Activated naive CD4-positive, alpha-beta T cell treated with anti-CD3 and anti-CD28 coated beads, Interleukin-2, amount 50 U/mL, for 24 hours (primary cell): ENCODE results near the gene DPM1.

Experiments
- H3K27ac Mint-ChIP-seq: one replicate; pipeline ENCODE4 v1.8.0; 2021; ENCODE audit warnings: mild to moderate bottlenecking, mixed read lengths
- H3K27me3 Mint-ChIP-seq: one replicate; pipeline ENCODE4 v1.8.0; 2021; ENCODE audit warnings: mixed read lengths
- H3K36me3 Mint-ChIP-seq: one replicate; pipeline ENCODE4 v1.8.0; 2021; ENCODE audit warnings: mixed read lengths
- H3K4me1 Mint-ChIP-seq: one replicate; pipeline ENCODE4 v1.8.0; 2021; ENCODE audit warnings: mixed read lengths
- H3K4me3 Mint-ChIP-seq: one replicate; pipeline ENCODE4 v1.8.0; 2021; ENCODE audit warnings: mild to moderate bottlenecking, mixed read lengths
- H3K9me3 Mint-ChIP-seq: one replicate; pipeline ENCODE4 v1.8.0; 2021; ENCODE audit warnings: mixed read lengths

The DPM1 gene

GRCh38 chr20:50926530-50926929 lies 31.8 kb downstream of the DPM1 start:
- Mint-ChIP-seq H3K9me3 (no peaks in the 10 kb centered on the region), H3K36me3 (peaks cover 16% of the 10 kb centered on the region), H3K4me3 (peak overlapping the region; percentile 11), H3K27me3 (no peaks in the 10 kb centered on the region), H3K4me1 (peaks cover 77% of the 10 kb centered on the region), H3K27ac (no peak overlapping the region)

DNA sequence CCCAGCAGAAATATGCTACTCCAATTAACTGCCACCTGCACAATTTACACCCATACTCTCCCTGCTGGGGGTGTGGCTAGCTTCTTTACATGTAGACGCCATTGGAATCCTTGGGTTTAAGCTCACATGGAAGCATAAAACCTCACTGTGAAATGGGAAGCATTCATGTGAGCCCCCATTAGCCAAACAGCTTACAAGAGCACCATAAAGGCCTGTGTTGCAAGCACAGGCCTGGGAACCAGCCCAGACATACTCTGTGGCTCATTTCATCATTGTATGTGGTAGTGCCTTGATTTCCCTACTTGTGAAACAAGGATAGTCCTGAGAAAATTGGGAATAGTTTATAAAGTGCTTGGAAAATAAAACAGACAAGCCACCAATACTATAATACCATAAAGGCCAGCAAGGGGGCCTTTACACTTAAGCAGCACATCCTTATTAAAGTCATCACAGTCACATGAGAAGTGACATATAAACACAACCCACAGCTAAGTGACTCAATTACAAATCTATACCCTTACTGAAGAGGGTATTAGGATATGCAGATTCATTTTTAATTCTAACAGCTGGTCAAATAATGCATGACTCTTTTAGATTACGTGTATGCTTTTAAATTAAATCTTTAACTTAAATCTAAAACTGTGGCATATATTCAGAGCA lies 33.9 kb downstream of the DPM1 start:
- no peaks in the 10 kb centered on the region for H3K9me3 Mint-ChIP-seq
- peaks cover 90% of the 10 kb centered on the region for H3K4me1 Mint-ChIP-seq
- no peaks in the 10 kb centered on the region for H3K27me3 Mint-ChIP-seq
- peaks cover 13% of the 10 kb centered on the region for H3K36me3 Mint-ChIP-seq
- no peak overlapping the region for H3K4me3 Mint-ChIP-seq
- no peak overlapping the region for H3K27ac Mint-ChIP-seq

- Mint-ChIP-seq H3K9me3 (no peaks in the 10 kb centered on the region), H3K27ac (peak overlapping the region; percentile 43), H3K36me3 (peaks cover 11% of the 10 kb centered on the region), H3K4me3 (no peak overlapping the region), H3K4me1 (peaks cover 90% of the 10 kb centered on the region), H3K27me3 (no peaks in the 10 kb centered on the region)
These were observed 36.4 kb downstream of the DPM1 start for GRCh38 chr20:50921803-50922501.

- Mint-ChIP-seq H3K9me3 (no peaks in the 10 kb centered on the region), H3K4me1 (peaks cover 90% of the 10 kb centered on the region), H3K36me3 (peaks cover 10% of the 10 kb centered on the region), H3K27ac (no peak overlapping the region), H3K27me3 (no peaks in the 10 kb centered on the region), H3K4me3 (no peak overlapping the region)
These were observed 37.3 kb downstream of the DPM1 start for GRCh38 chr20:50920997-50921396.

GRCh38 chr20:50919567-50919966 lies 38.8 kb downstream of the DPM1 start:
- peaks cover 89% of the 10 kb centered on the region for H3K4me1 Mint-ChIP-seq
- H3K4me3 Mint-ChIP-seq, result peak overlapping the region; percentile 20
- H3K27me3 Mint-ChIP-seq, result no peaks in the 10 kb centered on the region
- no peaks in the 10 kb centered on the region for H3K9me3 Mint-ChIP-seq
- peak overlapping the region; percentile 72 for H3K27ac Mint-ChIP-seq
- H3K36me3 Mint-ChIP-seq, result peaks cover 8% of the 10 kb centered on the region

DNA sequence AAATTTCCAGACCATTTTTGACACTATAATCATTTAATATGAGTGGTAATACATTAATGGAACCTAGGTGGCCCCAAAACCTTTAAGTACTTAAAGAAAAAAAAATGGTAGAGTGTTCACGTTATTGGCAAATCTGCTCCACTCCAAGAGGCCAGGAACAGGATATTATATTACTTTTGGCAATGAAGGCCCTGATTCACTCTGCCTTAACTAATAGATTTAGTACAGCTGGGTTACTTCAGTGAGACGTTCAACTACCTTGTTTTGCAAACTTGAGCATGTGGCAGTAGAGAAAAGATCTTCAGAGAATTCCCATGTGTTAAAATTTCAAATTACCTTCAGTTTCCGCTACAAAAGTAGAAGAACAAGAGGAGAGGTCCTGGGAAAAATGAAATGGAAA lies 39.9 kb downstream of the DPM1 start:
- Mint-ChIP-seq H3K27ac (peak overlapping the region; percentile 62), H3K4me3 (peak overlapping the region; percentile 55), H3K27me3 (no peaks in the 10 kb centered on the region), H3K9me3 (no peaks in the 10 kb centered on the region), H3K36me3 (peaks cover 10% of the 10 kb centered on the region), H3K4me1 (peaks cover 93% of the 10 kb centered on the region)

DNA sequence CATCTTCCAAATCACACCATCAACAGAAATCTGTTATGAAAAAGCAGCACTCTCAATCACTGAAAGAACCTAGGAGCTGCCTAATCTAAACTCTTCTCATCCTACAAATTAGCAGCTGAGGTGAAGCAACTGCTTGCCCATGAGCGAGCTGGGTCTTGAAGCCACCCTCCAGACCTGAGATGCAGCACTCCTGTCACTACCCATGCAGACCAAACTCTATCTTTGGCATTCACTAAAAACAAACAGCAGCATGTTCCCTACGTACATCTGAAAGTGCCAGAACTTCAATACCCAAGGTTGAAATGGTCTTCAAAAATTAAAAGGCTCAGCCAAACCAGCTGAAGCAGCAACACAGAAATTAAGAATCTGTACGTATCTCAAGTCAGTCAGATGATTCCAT lies 41.4 kb downstream of the DPM1 start:
- H3K36me3 Mint-ChIP-seq, result peaks cover 12% of the 10 kb centered on the region
- no peaks in the 10 kb centered on the region for H3K9me3 Mint-ChIP-seq
- peak overlapping the region; percentile 60 for H3K27ac Mint-ChIP-seq
- H3K4me1 Mint-ChIP-seq, result peaks cover 89% of the 10 kb centered on the region
- peak overlapping the region; percentile 38 for H3K4me3 Mint-ChIP-seq
- H3K27me3 Mint-ChIP-seq, result no peaks in the 10 kb centered on the region

DNA sequence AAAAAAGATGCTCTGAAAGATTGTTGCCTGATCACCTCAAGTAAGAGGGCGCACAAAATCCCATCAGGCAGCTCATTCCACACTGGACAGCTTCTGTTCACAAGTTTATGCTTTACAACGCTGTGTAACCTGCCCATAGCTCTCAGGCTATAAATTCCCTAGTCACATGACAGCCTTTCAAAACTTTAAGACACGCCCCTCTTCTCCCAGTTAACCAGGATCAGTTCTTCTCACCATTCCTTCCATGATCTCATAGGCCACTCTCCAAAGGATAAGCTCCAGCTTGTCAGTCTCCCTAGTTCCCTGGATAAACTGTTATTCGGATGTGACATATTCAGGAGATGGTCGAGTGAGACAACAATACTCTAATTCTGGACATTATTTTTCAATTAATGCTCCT lies 42.1 kb downstream of the DPM1 start:
- Mint-ChIP-seq H3K9me3 (no peaks in the 10 kb centered on the region), H3K4me3 (peak overlapping the region; percentile 4), H3K36me3 (peaks cover 12% of the 10 kb centered on the region), H3K4me1 (peaks cover 89% of the 10 kb centered on the region), H3K27ac (no peak overlapping the region), H3K27me3 (no peaks in the 10 kb centered on the region)

- Mint-ChIP-seq H3K27ac (peak overlapping the region; percentile 32), H3K4me1 (peaks cover 86% of the 10 kb centered on the region), H3K4me3 (no peak overlapping the region), H3K27me3 (no peaks in the 10 kb centered on the region), H3K36me3 (peaks cover 12% of the 10 kb centered on the region), H3K9me3 (no peaks in the 10 kb centered on the region)
These were observed 42.9 kb downstream of the DPM1 start for GRCh38 chr20:50915424-50915823.

DNA sequence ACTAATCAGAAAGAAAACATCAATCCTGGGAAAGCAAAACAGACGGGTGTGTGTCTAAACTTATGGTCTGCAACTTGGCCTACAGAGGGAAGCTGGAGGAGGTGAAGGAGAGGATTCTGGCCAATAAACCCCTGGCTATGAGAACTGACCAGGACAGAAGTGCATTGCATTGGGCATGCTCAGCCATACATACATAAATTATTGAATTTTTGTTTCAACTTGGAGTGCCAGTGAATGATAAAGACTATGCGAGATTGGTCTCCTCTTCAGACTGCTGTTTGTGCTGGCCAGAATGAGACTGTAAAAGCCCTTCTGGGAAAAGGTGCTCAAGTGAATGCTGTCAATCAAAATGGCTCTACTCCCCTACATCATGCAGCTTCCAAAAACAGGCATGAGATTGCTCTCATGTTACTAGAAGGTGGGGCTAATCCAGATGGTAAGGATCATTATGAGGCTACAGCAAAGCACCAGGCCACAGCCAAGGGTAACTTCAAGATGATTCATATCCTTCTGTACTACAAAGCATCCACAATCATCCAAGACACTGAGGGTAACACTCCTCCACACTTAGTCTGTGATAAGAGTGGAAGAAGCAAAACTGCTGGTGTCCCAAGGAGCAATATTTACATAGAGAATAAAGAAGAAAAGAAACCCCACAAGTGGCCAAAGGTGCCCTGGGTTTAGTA lies 44.5 kb downstream of the DPM1 start:
- H3K36me3 Mint-ChIP-seq, result peaks cover 16% of the 10 kb centered on the region
- peak overlapping the region; percentile 15 for H3K27ac Mint-ChIP-seq
- H3K4me1 Mint-ChIP-seq, result peaks cover 84% of the 10 kb centered on the region
- no peaks in the 10 kb centered on the region for H3K27me3 Mint-ChIP-seq
- H3K4me3 Mint-ChIP-seq, result peak overlapping the region; percentile 2
- H3K9me3 Mint-ChIP-seq, result no peaks in the 10 kb centered on the region

- peaks cover 11% of the 10 kb centered on the region for H3K36me3 Mint-ChIP-seq
- H3K9me3 Mint-ChIP-seq, result no peaks in the 10 kb centered on the region
- H3K27ac Mint-ChIP-seq, result peak overlapping the region; percentile 66
- peak overlapping the region; percentile 13 for H3K4me3 Mint-ChIP-seq
- peaks cover 72% of the 10 kb centered on the region for H3K4me1 Mint-ChIP-seq
- no peaks in the 10 kb centered on the region for H3K27me3 Mint-ChIP-seq
These were observed 46.6 kb downstream of the DPM1 start for GRCh38 chr20:50911716-50912115.

DNA sequence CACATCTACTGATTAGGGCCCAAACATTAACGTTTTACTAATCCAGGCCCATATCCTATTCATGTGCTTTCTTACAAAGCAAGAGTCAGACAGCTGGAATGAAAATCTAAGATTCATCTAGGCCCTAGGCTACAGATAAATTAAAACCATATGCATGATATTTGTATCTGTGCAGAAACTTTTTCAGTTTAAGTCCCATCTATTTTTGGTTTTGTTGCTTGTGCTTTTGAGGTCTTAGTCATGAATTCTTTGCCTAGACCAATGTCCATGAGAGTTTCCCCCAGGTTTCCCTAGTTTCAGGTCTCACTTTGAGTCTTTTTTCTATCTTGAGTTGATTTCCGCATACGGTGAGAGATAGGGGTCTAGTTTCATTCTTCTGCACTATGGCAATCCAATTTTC lies 47.3 kb downstream of the DPM1 start:
- H3K4me3 Mint-ChIP-seq, result no peak overlapping the region
- H3K27me3 Mint-ChIP-seq, result no peaks in the 10 kb centered on the region
- H3K4me1 Mint-ChIP-seq, result peaks cover 67% of the 10 kb centered on the region
- H3K27ac Mint-ChIP-seq, result peak overlapping the region; percentile 66
- H3K9me3 Mint-ChIP-seq, result no peaks in the 10 kb centered on the region
- H3K36me3 Mint-ChIP-seq, result peaks cover 11% of the 10 kb centered on the region

GRCh38 chr20:50909413-50909812 lies 48.9 kb downstream of the DPM1 start:
- Mint-ChIP-seq H3K27me3 (no peaks in the 10 kb centered on the region), H3K36me3 (peaks cover 13% of the 10 kb centered on the region), H3K4me3 (no peak overlapping the region), H3K9me3 (no peaks in the 10 kb centered on the region), H3K4me1 (peaks cover 69% of the 10 kb centered on the region), H3K27ac (peak overlapping the region; percentile 15)

DNA sequence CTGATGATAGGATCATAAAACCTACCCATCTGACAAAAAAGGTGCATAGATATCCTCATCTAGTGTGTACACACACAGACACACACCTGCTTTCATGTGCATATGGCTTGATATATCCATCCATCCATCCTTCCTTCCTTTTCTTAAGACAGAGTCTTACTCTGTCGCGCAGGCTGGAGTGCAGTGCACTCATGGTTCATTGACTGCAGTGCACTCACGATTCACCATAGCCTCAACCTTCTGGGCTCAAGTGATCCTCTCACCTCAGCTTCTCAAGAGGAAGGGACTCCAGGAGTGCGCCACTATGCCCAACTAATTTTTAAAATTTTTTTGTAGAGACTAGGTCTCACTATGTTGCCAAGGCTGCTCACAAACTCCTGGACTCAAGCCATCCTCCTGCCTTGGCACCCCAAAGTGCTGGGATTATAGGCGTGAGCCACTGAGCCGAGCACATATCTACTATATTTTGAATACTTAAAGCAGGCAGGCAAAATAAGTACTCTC lies 54.2 kb downstream of the DPM1 start:
- H3K27me3 Mint-ChIP-seq, result no peaks in the 10 kb centered on the region
- H3K36me3 Mint-ChIP-seq, result peaks cover 9% of the 10 kb centered on the region
- H3K4me1 Mint-ChIP-seq, result peaks cover 50% of the 10 kb centered on the region
- no peaks in the 10 kb centered on the region for H3K9me3 Mint-ChIP-seq
- H3K27ac Mint-ChIP-seq, result peak overlapping the region; percentile 85
- H3K4me3 Mint-ChIP-seq, result no peak overlapping the region

GRCh38 chr20:50903353-50904051 lies 54.8 kb downstream of the DPM1 start:
- H3K27me3 Mint-ChIP-seq, result no peaks in the 10 kb centered on the region
- peaks cover 9% of the 10 kb centered on the region for H3K36me3 Mint-ChIP-seq
- H3K4me3 Mint-ChIP-seq, result no peak overlapping the region
- peaks cover 50% of the 10 kb centered on the region for H3K4me1 Mint-ChIP-seq
- H3K9me3 Mint-ChIP-seq, result no peaks in the 10 kb centered on the region
- H3K27ac Mint-ChIP-seq, result peak overlapping the region; percentile 76
